HTERT RPE-1 (cell line): Measurements from ENCODE around the gene PARP8.
"Not testable (repeated sequence)": the region's sequence is repeated elsewhere in the genome, so short reads cannot be mapped to it uniquely, and the experiment has no call there.

Source experiments
- in situ Hi-C: fragments of 300-500 bp; cut with MboI; formaldehyde crosslinking; loops from 4 replicates; pipeline ENCODE4 v1.14.3; 2020; ENCODE audit warnings: low sequenced_read_pairs

The PARP8 gene

DNA sequence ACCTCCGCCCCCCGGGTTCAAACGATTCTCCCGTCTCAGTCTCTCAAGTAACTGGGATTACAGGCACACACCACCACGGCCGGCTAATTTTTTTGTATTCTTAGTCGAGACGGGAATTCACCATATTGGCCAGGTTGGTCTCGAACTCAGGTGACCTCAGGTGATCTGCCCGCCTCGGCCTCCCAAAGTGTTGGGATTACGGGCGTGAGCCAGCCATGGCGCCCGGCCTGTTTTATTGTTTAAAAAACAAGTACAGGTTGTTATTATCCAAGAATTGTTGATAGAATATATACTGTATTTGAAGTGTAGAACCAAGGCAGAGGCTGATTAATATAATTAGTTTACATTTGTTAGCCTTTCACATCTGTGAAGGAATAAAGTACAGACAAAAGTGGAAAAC is 8.9 kb downstream of the PARP8 start:
- in situ Hi-C loops = no loop called here

DNA sequence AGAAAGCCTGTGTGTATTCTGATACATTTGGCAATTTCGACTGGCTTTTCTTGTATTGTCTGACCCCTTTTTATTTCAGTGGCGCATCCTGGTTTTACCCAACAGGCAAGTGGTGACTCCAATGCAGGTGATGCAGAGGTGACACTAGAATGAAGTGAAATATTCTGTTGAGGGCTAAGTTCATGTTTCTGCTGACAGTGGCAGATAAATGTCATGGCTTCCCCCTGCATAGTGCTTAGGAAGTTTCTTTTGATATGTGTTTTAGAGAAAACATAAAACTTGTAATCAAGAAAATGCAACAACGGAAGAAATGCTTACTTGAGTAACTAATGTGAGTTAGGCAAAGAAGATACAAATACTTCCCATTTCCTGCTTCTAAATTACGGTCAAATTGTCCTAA is 13.1 kb downstream of the PARP8 start:
- in situ Hi-C loops = not testable (repeated sequence)

DNA sequence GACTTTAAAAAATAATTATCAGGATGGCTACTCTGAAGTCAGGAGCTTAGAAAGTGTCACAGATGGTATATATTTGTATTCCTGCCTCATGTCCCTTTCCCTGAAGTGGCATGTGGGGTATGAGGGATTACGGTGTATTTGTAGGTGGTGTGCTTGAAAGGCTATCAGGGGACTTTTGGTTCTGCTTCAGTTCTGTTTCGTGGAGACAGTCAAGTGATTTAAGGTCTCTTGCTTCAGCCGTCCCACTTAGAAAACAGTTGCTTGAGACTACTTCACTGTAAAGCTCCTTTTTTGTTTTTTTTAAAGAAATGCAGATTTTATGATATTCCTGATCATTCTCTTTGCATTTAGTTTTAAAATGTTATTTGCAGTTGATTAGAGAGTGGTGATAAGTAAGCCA is 18.3 kb downstream of the PARP8 start:
- in situ Hi-C loops = no loop called here

DNA sequence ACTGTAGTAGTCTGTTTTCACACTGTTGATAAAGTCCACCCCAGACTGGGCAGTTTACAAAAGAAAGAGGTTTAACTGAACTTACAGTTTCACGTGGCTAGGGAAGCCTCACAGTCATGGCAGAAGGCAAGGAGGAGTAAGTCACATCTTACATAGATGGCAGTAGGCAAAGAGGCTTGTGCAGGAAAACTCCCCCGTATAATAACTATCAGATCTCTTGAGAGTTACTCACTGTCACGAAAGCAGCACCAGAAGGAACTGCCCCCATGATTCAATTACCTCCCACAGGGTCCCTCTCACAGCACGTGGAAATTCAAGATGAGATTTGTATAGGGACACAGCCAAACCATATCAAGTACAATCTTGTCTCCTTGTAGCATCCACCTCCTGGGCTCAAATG is 21.1 kb downstream of the PARP8 start:
- in situ Hi-C loops = no loop called here

DNA sequence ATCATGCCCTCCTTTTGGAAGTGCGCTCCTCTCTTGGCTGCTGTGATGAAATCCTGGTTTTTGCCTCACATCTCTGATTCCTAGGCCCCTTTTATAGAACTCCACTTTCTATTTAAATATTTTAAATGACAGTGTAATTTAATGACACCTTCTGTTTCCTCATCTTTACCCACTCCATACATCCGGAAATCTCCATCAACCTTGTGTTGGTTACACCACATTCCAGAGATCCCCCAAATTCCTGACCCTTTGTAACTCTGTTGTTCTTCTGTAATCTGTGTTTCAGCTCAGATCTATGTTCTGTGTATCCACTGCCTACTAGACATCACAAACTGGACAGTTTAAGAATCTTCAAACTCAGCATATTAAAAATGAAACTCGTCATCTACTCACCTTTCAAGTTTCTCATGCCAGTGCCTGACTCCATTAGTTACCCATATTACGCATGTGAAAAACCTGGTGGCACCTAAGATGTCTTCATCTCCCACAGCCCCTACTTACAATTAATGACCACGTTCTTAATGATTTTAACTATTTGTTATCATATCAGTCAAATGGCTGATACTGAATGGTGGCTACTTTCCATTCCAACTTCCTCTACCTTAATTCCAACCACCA is 25.1 kb downstream of the PARP8 start:
- in situ Hi-C loops = no loop called here

DNA sequence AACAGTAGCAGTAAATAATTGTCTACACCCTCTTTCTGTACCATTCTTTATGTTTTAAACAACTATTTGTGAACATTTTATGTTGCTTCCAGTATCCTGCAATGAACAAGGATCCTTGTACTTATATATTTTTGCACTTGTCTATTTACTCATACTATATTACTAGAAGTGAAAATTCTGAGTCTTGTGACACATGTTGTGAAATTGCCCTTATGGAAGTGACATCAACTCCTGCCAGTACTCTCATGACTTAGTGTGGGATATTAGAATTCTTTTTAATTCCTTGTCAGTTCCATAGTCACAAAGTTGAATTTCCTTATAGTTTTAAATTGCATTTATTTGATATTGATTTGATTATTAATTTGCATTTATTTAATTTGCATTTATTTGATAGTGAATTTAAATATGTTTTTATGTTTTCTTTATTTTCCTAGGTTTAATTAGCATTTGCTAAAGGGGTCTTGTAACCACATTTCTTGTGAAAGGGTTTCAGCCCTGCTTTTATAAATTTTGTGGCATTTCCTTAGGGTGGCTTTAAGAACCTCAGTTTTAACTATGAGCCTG is 27.7 kb downstream of the PARP8 start:
- in situ Hi-C loops = no loop called here

- in situ Hi-C loops = not testable (repeated sequence)
These were observed 28.2 kb downstream of the PARP8 start for GRCh38 chr5:50694626-50695025.

DNA sequence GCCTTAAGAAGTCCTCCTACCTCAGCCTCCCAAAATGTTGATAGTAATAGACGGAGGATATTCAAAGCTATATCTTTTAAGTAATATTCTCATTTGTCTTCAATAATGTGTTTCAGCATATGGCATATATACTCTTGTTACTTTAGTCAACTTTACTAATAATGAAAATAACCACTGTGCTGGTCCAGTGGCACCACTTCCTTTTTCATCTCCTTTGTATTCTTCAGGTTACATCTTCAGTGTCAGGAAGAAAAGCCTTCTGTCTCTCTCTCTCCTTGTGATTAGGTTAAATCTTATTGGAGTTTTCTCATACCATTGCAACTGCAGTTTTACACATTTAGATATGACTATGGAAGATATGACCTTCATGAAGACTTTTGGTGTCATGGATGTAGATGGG is 31.3 kb downstream of the PARP8 start:
- in situ Hi-C loops = no loop called here

DNA sequence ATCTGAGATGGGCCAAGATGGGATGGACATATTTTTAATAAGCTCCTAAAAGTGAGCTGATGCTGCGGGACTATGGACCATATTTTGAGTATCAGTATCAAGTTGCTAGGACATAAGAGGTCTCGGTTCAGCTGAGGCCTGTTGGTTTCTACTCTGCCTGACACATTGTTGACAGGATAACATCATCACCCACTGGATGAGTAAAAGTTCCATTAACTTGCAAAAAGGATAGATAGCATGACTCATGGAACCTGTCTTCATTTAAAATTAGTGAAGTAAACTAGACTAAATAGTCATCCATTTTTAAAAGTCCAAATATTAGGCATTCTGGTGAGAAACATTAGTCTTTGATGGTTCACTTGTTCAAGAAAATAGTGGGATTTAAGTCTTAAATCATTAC is 33.3 kb downstream of the PARP8 start:
- in situ Hi-C loops = no loop called here

DNA sequence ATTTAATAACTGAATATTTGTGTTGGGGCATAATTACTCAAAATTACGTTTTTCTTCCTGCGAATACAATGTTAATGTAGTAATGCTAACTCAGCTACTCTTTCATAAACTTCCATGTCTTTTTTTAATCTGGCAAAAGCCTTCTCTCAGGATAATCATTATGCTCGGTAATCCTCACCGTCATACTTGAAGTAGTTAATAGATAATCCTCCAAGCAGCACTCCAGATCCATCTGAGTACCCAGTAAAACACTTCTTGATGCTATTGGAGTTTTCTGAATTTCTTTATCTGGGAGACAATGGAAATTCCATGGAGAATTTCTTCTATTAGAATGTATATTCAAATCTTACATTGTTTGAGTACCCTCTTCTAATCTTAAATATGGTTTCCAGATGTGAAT is 34.3 kb downstream of the PARP8 start:
- in situ Hi-C loops = no loop called here

GRCh38 chr5:50702615-50703366 is 36.4 kb downstream of the PARP8 start:
- in situ Hi-C loops = no loop called here

GRCh38 chr5:50703367-50703666 is 36.9 kb downstream of the PARP8 start:
- in situ Hi-C loops = no loop called here

- in situ Hi-C loops = no loop called here
These were observed 38.3 kb downstream of the PARP8 start for GRCh38 chr5:50704730-50705129.

DNA sequence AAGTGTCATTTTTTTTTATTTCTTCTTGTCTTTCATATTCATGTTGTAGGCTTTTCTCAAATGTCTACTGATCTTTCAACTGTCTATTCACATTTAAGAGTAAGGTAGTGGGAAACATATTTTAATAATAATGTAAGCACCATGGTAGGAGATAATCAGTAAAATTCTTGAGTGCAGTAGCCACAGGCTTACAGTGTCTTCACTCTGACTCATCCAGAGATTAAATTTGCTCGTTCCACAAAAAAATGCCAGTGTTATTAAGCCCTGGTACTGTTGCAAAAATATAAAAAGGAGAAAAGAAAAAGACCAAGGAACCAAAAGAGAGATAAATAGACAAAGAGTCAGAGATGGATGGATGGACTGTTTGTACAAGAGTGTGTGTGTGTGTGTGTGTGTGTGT is 43.0 kb downstream of the PARP8 start:
- in situ Hi-C loops = no loop called here

DNA sequence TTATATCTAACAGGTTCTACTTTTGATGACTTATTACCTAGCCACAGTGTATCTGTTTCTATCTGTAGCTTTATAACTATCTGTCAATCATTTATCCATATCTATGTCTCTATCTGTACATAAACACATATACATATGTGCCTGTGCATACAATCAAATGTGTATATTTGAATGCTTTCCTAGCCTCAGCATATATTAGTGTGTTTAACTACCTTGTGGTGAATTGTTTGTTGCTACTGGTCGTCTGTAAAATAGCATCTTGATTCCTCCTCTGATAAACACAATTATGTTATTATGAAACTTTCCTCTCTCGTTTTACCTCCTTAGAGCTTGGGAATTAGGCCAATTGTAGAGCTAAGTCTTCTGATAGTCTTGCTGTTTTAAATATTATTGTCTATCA is 44.4 kb downstream of the PARP8 start:
- in situ Hi-C loops = no loop called here

- in situ Hi-C loops = no loop called here
These were observed 44.8 kb downstream of the PARP8 start for GRCh38 chr5:50711280-50711679.

GRCh38 chr5:50712479-50712878 is 46.0 kb downstream of the PARP8 start:
- in situ Hi-C loops = no loop called here

DNA sequence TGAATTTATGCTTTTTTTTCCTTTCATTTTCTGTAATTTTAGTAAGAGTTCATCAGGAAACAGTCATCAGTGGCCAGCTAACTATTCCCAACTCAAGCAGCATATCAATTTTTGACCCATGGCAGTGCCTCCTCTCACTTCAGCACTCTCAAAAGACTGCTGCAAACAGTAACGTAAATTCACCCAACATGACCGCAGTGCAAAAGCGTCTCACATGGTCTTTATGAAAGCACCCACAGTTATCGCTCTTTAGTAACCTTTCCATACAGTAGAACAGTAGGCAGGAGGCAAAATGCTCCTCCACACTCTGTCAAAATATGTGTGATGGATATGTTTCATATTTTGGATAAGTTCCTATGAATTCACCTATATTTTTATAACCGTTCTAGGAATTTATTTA is 48.6 kb downstream of the PARP8 start:
- in situ Hi-C loops = no loop called here

GRCh38 chr5:50716134-50716533 is 49.7 kb downstream of the PARP8 start:
- in situ Hi-C loops = no loop called here

GRCh38 chr5:50717651-50718050 is 51.2 kb downstream of the PARP8 start:
- in situ Hi-C loops = no loop called here

DNA sequence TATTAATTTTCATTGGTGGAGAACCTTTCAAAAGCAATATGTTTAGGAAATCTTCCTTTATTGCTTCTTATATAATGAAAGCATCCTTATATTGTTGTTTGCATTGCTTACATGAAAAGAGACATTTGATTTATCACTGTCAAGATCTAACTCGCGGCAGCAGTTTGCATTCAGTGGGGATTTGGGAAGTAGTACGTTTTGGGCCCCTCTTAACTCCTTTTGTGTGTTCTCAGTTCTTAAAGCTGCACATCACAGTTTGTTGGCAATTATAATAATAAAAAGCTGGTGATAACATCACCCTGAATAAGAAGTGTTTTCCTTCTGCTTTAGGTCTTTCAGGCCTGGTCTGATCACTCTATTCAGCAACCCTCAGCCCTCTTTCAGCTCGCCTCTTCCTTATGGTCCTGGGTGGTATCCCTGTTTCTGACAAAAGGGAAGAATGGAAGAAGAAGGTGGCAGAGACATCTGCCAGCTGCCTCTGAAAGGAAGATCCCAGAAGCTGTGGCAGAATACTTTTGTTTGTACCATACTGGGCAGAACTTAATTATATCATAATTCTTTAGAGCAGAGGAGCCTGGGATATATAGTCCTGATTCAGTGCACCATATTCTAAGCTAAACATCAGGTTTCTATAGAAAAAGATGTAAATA is 53.7 kb downstream of the PARP8 start:
- in situ Hi-C loops = no loop called here

GRCh38 chr5:50722223-50722622 is 55.8 kb downstream of the PARP8 start:
- in situ Hi-C loops = no loop called here
